HuH-7.5 (cell line): Measurements from ENCODE around the gene MXD3.

Experiments
- DNase-seq: peaks from one replicate; pipeline ENCODE4 v3.0.0; 2011; ENCODE audit warnings: low spot score

MXD3 gene

GRCh38 chr5:177303121-177303924 is 8.4 kb downstream of the MXD3 start, which contains the start of the genes PRELID1 and RAB24:
TSS of gene PRELID1 (plus strand) at chr5:177303799. CDS start at chr5:177303986, 187 bp downstream.
TSS of gene RAB24 (minus strand) at chr5:177303719. CDS start at chr5:177303288, 431 bp downstream.
- peak; percentile 94 for DNase-seq

GRCh38 chr5:177302354-177303110 is 9.2 kb downstream of the MXD3 start:
- no peak for DNase-seq

GRCh38 chr5:177301503-177302165 is 10.1 kb downstream of the MXD3 start:
- no peak for DNase-seq

- no peak for DNase-seq
These were observed 10.7 kb downstream of the MXD3 start for GRCh38 chr5:177300951-177301350.

GRCh38 chr5:177300236-177300880 is 11.3 kb downstream of the MXD3 start:
- no peak for DNase-seq

- no peak for DNase-seq
These were observed 12.0 kb downstream of the MXD3 start for GRCh38 chr5:177299697-177300096.

GRCh38 chr5:177297922-177298321 is 13.8 kb downstream of the MXD3 start:
- DNase-seq: no peak

GRCh38 chr5:177296581-177296980 is 15.1 kb downstream of the MXD3 start:
- no peak for DNase-seq

- no peak for DNase-seq
These were observed 15.8 kb downstream of the MXD3 start for GRCh38 chr5:177295924-177296323.

GRCh38 chr5:177294632-177295031 is 17.1 kb downstream of the MXD3 start:
- DNase-seq: no peak

GRCh38 chr5:177293819-177294581 is 17.7 kb downstream of the MXD3 start:
- no peak for DNase-seq

GRCh38 chr5:177291735-177292134 is 20.0 kb downstream of the MXD3 start:
- DNase-seq: no peak

- no peak for DNase-seq
These were observed 20.7 kb downstream of the MXD3 start for GRCh38 chr5:177290816-177291596.

- no peak for DNase-seq
These were observed 23.5 kb downstream of the MXD3 start for GRCh38 chr5:177288191-177288590.

- no peak for DNase-seq
These were observed 34.8 kb downstream of the MXD3 start for GRCh38 chr5:177276886-177277285.

GRCh38 chr5:177275883-177276282 is 35.8 kb downstream of the MXD3 start:
- no peak for DNase-seq

GRCh38 chr5:177271113-177271512 is 40.6 kb downstream of the MXD3 start:
- no peak for DNase-seq

GRCh38 chr5:177270653-177271052 is 41.0 kb downstream of the MXD3 start:
- DNase-seq: no peak

GRCh38 chr5:177269976-177270375 is 41.7 kb downstream of the MXD3 start:
- no peak for DNase-seq

GRCh38 chr5:177269232-177269895 is 42.3 kb downstream of the MXD3 start:
- DNase-seq: no peak
